Breast epithelium (tissue), 3 donors: ENCODE results near the gene CDK5RAP2.

Source experiments
- CTCF ChIP-seq, 3 donors: fragments of 450-650 bp; IDR thresholded peaks; one replicate each; pipeline ENCODE4 v1.5.1; 2016 to 2017; ENCODE audit warnings: antibody characterized with exemption in 3 of 3, mild to moderate bottlenecking in 3 of 3, moderate library complexity in 3 of 3
- POLR2AphosphoS5 ChIP-seq, 3 donors: sonication (generic); formaldehyde crosslinking; IDR thresholded peaks; one replicate each; pipeline ENCODE4 v1.6.1; 2017; ENCODE audit warnings: antibody characterized with exemption in 3 of 3

- no peak for TF ChIP-seq CTCF (IDR thresholded peaks at IDR 0.05)
- no peak for TF ChIP-seq POLR2AphosphoS5 (IDR thresholded peaks at IDR 0.05)
Measured at GRCh38 chr9:120608421-120608820, 28.5 kb upstream of the CDK5RAP2 start.
